CD4-positive, alpha-beta T cell (primary cell): ENCODE measurements around the gene FLT3LG. TPM values are rescaled to one million over a fixed set of nuclear protein-coding genes. Genes with fewer than 3 reads are reported as not detected.

Source experiments
- ATAC-seq: fragments of 200-7000 bp; cut with Tn5 transposase; one replicate; pipeline ENCODE4 v1.10.0; 2022; ENCODE audit warnings: mild to moderate bottlenecking; ENCODE audit not compliant: poor library complexity
- CTCF ChIA-PET: fragments of 350-600 bp; sonication (Branson Sonifier 250); formaldehyde crosslinking; loops from one replicate; lab custom pipeline; 2021; ENCODE audit warnings: antibody characterized with exemption, inconsistent platforms; lab: Charles Lee
- POLR2A ChIA-PET: fragments of 350-600 bp; sonication (Branson Sonifier 250); formaldehyde crosslinking; loops from one replicate; lab custom pipeline; 2021; ENCODE audit warnings: antibody characterized with exemption, inconsistent platforms; lab: Charles Lee
- DNase-seq, 14 experiments: peaks; one replicate each; pipeline ENCODE4 v3.0.0-alpha.2; 2013 to 2020; ENCODE audit warnings: mixed read lengths in 2 of 14
- H3K27ac ChIP-seq, 2 donors: one replicate each; pipeline versions ENCODE4 v1.5.1 to v1.7.0; 2013; ENCODE audit warnings: low read length in 2 of 2, low read depth in 1 of 2, mild to moderate bottlenecking in 1 of 2
- H3K27me3 ChIP-seq, 2 experiments: 1 replicate in 1 of 2; 2 replicates in 1 of 2; pipeline versions ENCODE4 v1.6.1 to v1.7.0; 2013; ENCODE audit warnings: low read length in 2 of 2, control low read depth in 1 of 2, mild to moderate bottlenecking in 1 of 2, moderate library complexity in 1 of 2; ENCODE audit not compliant: insufficient read depth in 2 of 2, control insufficient read depth in 1 of 2
- H3K36me3 ChIP-seq: one replicate; pipeline ENCODE4 v1.6.1; 2013; ENCODE audit warnings: low read length, control low read depth; ENCODE audit not compliant: insufficient read depth
- H3K4me1 ChIP-seq: one replicate; pipeline ENCODE4 v1.6.1; 2013; ENCODE audit warnings: low read length, control low read depth; ENCODE audit not compliant: insufficient read depth
- H3K4me3 ChIP-seq: one replicate; pipeline ENCODE4 v1.5.1; 2013; ENCODE audit warnings: mild to moderate bottlenecking, low read length, moderate library complexity
- H3K9me3 ChIP-seq, 2 experiments: 1 replicate in 1 of 2; 2 replicates in 1 of 2; pipeline versions ENCODE4 v1.6.1 to v1.7.0; 2013; ENCODE audit warnings: low read length in 2 of 2, mild to moderate bottlenecking in 2 of 2, control low read depth in 1 of 2, moderate library complexity in 1 of 2; ENCODE audit not compliant: control insufficient read depth in 1 of 2, insufficient read depth in 1 of 2
- H3K27ac Mint-ChIP-seq: one replicate; pipeline ENCODE4 v1.8.0; 2020; ENCODE audit warnings: mixed read lengths
- H3K27me3 Mint-ChIP-seq: one replicate; pipeline ENCODE4 v1.8.0; 2021; ENCODE audit warnings: mixed read lengths
- H3K36me3 Mint-ChIP-seq: one replicate; pipeline ENCODE4 v1.8.0; 2021; ENCODE audit warnings: low read depth, mixed read lengths
- H3K4me1 Mint-ChIP-seq: one replicate; pipeline ENCODE4 v1.8.0; 2021; ENCODE audit warnings: low read depth, mixed read lengths
- H3K4me3 Mint-ChIP-seq: one replicate; pipeline ENCODE4 v1.8.0; 2020; ENCODE audit warnings: mild to moderate bottlenecking, mixed read lengths
- H3K9me3 Mint-ChIP-seq: one replicate; pipeline ENCODE4 v1.8.0; 2020; ENCODE audit warnings: mixed read lengths
- CTCF ChIP-seq: fragments of 200-600 bp; IDR thresholded peaks from one replicate; pipeline ENCODE4 v1.8.0; 2022; ENCODE audit warnings: antibody characterized with exemption, mild to moderate bottlenecking
- intact Hi-C, 2 experiments: fragments of 100-400 bp; cut with DNase I in 1 of 2; cut with micrococcal nuclease in 1 of 2; formaldehyde crosslinking; loops; one replicate each; pipeline versions ENCODE4 v1.15.1 to v1.9.0; 2023 to 2025; cut with DNase I, micrococcal nuclease
- total RNA-seq, 174 experiments: library from RNA in 2 of 174; stranded (reverse) in 2 of 174; gene quantifications; one replicate each; pipeline ENCODE4 v1.2.3 and lab custom pipeline; 2021 to 2026

FLT3LG gene
- total RNA-seq, 2 experiments from 2014 or later: 311 to 325 TPM

GRCh38 chr19:49488863-49489537 lies 15.0 kb downstream of the FLT3LG start:
- no peak for TF ChIP-seq CTCF
- Histone ChIP-seq H3K36me3 (peaks cover 79% of the 10 kb centered on the region), H3K4me1 (peaks cover 67% of the 10 kb centered on the region), H3K9me3 (peaks cover 0 to 8% of the 10 kb centered on the region in 2 experiments), H3K27me3 (no peaks in the 10 kb centered on the region), H3K4me3 (peak overlapping the region; percentile 77), H3K27ac (peak overlapping the region; percentile 60 to 81)
- Mint-ChIP-seq H3K36me3 (peaks cover 86% of the 10 kb centered on the region), H3K27ac (peak overlapping the region; percentile 92), H3K9me3 (no peaks in the 10 kb centered on the region), H3K27me3 (no peaks in the 10 kb centered on the region), H3K4me3 (peak overlapping the region; percentile 91), H3K4me1 (peaks cover 67% of the 10 kb centered on the region)
- DNase-seq (peak in 1 of 14 experiments; percentile 20), ATAC-seq (no peak)
- ChIA-PET CTCF (interaction anchor here (0.8 to 1.5 kb wide), 7 partner anchors 13 to 81 kb away, joined by 3 to 5 read pairs (median 4); partner anchors contain the start of gene FLT3LG), POLR2A (interaction anchor here (0.7 to 3.5 kb wide), 7 partner anchors 7 to 153 kb away, joined by 3 to 52 read pairs (median 12); partner anchors contain the start of genes PIH1D1, RPS11 and SCAF1)
- intact Hi-C loops: loop anchor here in 1 of 2 experiments (2.0 to 10.0 kb wide), 2 partner anchors 14 to 404 kb away; partner anchors contain the start of genes FLT3LG and SNRNP70

- ChIA-PET CTCF (interaction anchor here (0.8 to 1.1 kb wide), 5 partner anchors 13 to 81 kb away, joined by 3 to 4 read pairs (median 3); partner anchors contain the start of gene FLT3LG), POLR2A (interaction anchor here (0.7 to 2.6 kb wide), 6 partner anchors 13 to 187 kb away, joined by 3 to 24 read pairs (median 4); partner anchors contain the start of gene SCAF1)
- H3K27ac Mint-ChIP-seq: peak overlapping the region; percentile 92
- Histone ChIP-seq H3K4me1 (peaks cover 72% of the 10 kb centered on the region), H3K4me3 (peak overlapping the region; percentile 77), H3K9me3 (peaks cover 0 to 10% of the 10 kb centered on the region in 2 experiments), H3K36me3 (peaks cover 72% of the 10 kb centered on the region), H3K27me3 (no peaks in the 10 kb centered on the region), H3K27ac (peak overlapping the region; percentile 60 to 81)
- peaks cover 79% of the 10 kb centered on the region for H3K36me3 Mint-ChIP-seq
- DNase-seq (peak in 4 of 14 experiments; percentile 34 to 79 (median 65)), ATAC-seq (no peak)
- no peak for TF ChIP-seq CTCF
- no peaks in the 10 kb centered on the region for H3K27me3 Mint-ChIP-seq
- no peaks in the 10 kb centered on the region for H3K9me3 Mint-ChIP-seq
- peak overlapping the region; percentile 91 for H3K4me3 Mint-ChIP-seq
- H3K4me1 Mint-ChIP-seq: peaks cover 67% of the 10 kb centered on the region
- intact Hi-C loops: loop anchor here in 1 of 2 experiments (2.0 to 10.0 kb wide), 3 partner anchors 15 to 405 kb away; partner anchors contain the start of genes FLT3LG, FUZ, MED25 and SNRNP70
These were observed 15.7 kb downstream of the FLT3LG start for GRCh38 chr19:49489601-49490167.

GRCh38 chr19:49490287-49491029 lies 16.4 kb downstream of the FLT3LG start:
- Mint-ChIP-seq H3K4me1 (peaks cover 67% of the 10 kb centered on the region), H3K9me3 (no peaks in the 10 kb centered on the region), H3K27ac (peak overlapping the region; percentile 92), H3K4me3 (peak overlapping the region; percentile 91), H3K27me3 (no peaks in the 10 kb centered on the region), H3K36me3 (peaks cover 74% of the 10 kb centered on the region)
- Histone ChIP-seq H3K27ac (peak overlapping the region; percentile 60 to 81), H3K4me3 (peak overlapping the region; percentile 77), H3K9me3 (peaks cover 0 to 10% of the 10 kb centered on the region in 2 experiments), H3K4me1 (peaks cover 80% of the 10 kb centered on the region), H3K36me3 (peaks cover 66% of the 10 kb centered on the region), H3K27me3 (no peaks in the 10 kb centered on the region)
- CTCF ChIA-PET: interaction anchor here (0.8 to 1.1 kb wide), 2 partner anchors 16 to 20 kb away, joined by 3 read pairs; no protein-coding TSS in a partner anchor
- DNase-seq (peak in 3 of 14 experiments; percentile 31 to 58 (median 52)), ATAC-seq (no peak)
- no peak for TF ChIP-seq CTCF
- intact Hi-C loops: loop anchor here in 1 of 2 experiments (10.0 kb wide), 1 partner anchor 324 kb away; the partner anchor contains the start of genes FUZ and MED25
- POLR2A ChIA-PET: interaction anchor here (1.4 to 2.5 kb wide), 3 partner anchors 9 to 186 kb away, joined by 3 to 14 read pairs (median 6); no protein-coding TSS in a partner anchor
